ENCODE results near the gene RSPH9.
A peak's percentile ranks its signal among the peaks of the same experiment; 100 is the strongest.

Gene RSPH9

GRCh38 chr6:43714311-43715055, 69.6 kb downstream of the RSPH9 start:
- no peak for DNase-seq

- DNase-seq = no peak
These were observed 70.4 kb downstream of the RSPH9 start for GRCh38 chr6:43715056-43715788.

GRCh38 chr6:43716099-43716498, 71.3 kb downstream of the RSPH9 start:
- peak; percentile 64 to 89 for DNase-seq

GRCh38 chr6:43717389-43717788, 72.6 kb downstream of the RSPH9 start:
- DNase-seq = no peak

GRCh38 chr6:43717822-43718221, 73.0 kb downstream of the RSPH9 start:
- DNase-seq = no peak

GRCh38 chr6:43718387-43719105, 73.7 kb downstream of the RSPH9 start:
- no peak for DNase-seq

- no peak for DNase-seq
These were observed 74.7 kb downstream of the RSPH9 start for GRCh38 chr6:43719511-43719910.

- DNase-seq = no peak
These were observed 76.2 kb downstream of the RSPH9 start for GRCh38 chr6:43720999-43721398.

Data from NCI-H446 (cell line).